ENCODE results near the gene RPP25.
"Not testable (repeated sequence)": the region's sequence is repeated elsewhere in the genome, so short reads cannot be mapped to it uniquely, and the experiment has no call there.

GRCh38 chr15:74935193-74935592 is 21.4 kb downstream of the RPP25 start:
- TF ChIP-seq, protein P1, sequence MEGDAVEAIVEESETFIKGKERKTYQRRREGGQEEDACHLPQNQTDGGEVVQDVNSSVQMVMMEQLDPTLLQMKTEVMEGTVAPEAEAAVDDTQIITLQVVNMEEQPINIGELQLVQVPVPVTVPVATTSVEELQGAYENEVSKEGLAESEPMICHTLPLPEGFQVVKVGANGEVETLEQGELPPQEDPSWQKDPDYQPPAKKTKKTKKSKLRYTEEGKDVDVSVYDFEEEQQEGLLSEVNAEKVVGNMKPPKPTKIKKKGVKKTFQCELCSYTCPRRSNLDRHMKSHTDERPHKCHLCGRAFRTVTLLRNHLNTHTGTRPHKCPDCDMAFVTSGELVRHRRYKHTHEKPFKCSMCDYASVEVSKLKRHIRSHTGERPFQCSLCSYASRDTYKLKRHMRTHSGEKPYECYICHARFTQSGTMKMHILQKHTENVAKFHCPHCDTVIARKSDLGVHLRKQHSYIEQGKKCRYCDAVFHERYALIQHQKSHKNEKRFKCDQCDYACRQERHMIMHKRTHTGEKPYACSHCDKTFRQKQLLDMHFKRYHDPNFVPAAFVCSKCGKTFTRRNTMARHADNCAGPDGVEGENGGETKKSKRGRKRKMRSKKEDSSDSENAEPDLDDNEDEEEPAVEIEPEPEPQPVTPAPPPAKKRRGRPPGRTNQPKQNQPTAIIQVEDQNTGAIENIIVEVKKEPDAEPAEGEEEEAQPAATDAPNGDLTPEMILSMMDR (IDR thresholded peaks at IDR 0.05), result not testable (repeated sequence)
- not testable (repeated sequence) for TF ChIP-seq POLR2A (IDR thresholded peaks at IDR 0.05)

All from body of pancreas (tissue), 4 donors.